Adipose tissue (tissue), 3 donors: ENCODE data around the gene SAP30L. TPM values are rescaled to one million over a fixed set of nuclear protein-coding genes. Genes with fewer than 3 reads are reported as not detected.
A peak's percentile ranks its signal among the peaks of the same experiment; 100 is the strongest.

Experiments used
- H3K27ac ChIP-seq: one replicate; pipeline ENCODE4 v1.5.1; 2013; ENCODE audit warnings: low read depth, low read length
- WGBS, 3 donors: extraction: QIAGEN DNeasy Blood & Tissue Kit; methylation state at CpG; one replicate each; pipeline ENCODE4 v1.1.7; 2013; 5-methylcytosine and 5-hydroxymethylcytosine counted together
- polyA plus RNA-seq, 3 donors: library from polyadenylated mRNA; stranded (reverse); fragments of 200-250 nt; gene quantifications; one replicate each; pipeline ENCODE4 v1.2.3, GENCODE V29; 2013
- donor health status: healthy with polysubstance abuse.
- donor health status: Bipolar disorder and iron deficiency.
- donor health status: healthy.

Gene SAP30L
- polyA plus RNA-seq, 3 donors = 8.9 to 17.2 (median 17.0) TPM

DNA sequence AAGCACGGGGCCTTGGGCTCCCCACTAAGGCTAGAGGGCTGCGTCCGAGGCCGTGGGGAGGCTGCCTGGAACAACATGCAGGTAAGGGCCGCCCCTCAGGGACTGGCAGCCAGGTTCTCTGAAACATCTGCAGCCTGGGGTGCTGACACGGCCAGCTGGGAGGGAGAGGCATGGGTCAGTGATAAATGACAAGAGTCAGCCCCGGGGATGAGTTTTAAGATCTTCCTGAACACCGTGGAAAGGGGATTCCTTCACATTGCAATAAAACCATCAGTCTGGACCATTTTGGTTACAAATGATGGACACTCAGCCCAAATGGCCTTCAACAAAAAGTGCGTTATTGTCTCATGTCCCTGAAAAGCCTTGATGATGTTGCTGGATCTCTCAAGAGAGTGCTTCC, 32.9 kb upstream of the SAP30L start:
- 90 to 92% (median 90%) methylated on average over 9 of the region's 9 CpGs for WGBS, 3 donors
- no peak overlapping the region for H3K27ac ChIP-seq

DNA sequence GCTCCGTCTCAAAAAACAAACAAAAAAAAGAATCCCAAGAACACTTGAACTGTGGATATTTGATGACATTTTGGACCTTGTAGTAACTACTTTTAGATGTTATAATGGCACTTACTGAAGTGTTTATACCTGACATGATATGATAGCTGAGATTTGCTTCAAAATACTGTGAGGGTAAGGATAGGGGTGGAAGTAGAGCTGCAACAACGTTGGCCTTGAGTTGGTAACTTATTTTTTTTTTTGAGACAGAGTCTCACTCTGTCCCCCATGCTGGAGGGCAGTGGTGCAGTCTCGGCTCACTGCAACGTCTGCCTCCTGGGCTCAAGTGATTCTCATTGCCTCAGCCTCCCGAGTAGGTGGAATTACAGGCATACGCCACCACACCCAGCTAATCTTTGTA, 30.7 kb upstream of the SAP30L start:
- 83 to 85% (median 85%) methylated on average over 6 of the region's 6 CpGs for WGBS, 3 donors
- H3K27ac ChIP-seq = no peak overlapping the region

DNA sequence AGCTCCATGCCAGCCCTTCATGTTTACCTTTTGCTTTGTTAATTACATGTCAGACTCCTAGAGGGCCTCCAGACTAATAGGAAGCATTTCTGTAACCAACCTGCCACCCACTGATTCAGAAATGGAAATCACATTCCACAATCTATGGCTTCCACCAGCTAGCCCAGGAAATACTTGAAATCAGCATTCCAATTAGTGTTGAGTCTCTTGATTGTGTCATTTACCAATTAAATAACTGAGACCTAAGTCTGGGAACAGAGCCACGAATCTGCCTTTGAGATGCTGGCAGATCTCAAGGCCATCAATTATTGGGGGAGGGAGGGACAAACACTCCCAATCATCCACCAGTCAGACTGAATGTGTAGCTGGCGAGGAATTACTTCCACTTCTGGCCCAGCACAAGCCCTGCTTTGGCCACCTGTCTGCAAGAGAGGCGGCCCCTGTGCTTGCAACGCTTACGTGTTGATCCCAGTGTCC, 27.4 kb upstream of the SAP30L start:
- WGBS, 3 donors = 69 to 89% (median 88%) methylated on average over 5 of the region's 5 CpGs
- H3K27ac ChIP-seq = no peak overlapping the region

DNA sequence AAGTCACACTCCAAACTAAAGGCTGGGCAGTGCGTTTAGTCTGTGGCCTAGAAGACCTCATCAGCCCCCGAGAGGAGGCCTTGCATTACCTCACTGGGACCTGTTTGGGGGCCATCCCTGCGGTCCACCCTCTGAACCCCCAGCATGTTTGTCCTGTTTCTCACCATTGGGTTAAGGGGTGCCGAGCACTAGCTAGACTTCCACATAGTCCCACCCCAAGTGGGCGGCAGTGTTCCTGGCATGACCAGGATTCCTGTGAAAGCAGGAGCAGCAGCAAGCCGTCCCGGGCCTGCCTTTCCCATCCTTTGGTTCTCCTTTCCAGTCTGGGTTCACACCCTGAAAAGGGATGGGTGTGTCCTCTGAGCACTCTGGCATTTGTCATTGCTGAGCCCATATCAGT, 26.6 kb upstream of the SAP30L start:
- WGBS, 3 donors = 80 to 96% (median 85%) methylated on average over 7 of the region's 7 CpGs
- no peak overlapping the region for H3K27ac ChIP-seq

DNA sequence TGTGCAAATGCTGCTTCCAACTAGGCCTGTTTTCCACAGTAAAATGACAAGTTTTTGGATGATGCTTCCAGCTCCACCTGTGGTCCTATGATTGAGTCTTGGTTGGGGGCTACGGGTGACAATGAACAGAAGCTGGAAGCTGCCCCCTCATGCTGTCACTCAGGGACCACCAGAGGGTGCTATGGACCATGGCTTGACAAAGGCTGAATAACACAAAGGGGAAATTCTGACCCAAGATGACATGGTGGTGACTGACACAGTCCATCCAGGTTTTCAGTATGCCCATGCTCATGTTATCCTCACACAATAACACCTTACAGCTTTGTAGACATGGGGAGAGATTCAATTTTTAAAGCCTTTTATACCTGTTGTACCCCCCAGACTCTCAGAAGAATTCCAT, 23.9 kb upstream of the SAP30L start:
- no peak overlapping the region for H3K27ac ChIP-seq
- 61 to 79% (median 68%) methylated on average over 1 of the region's 1 CpG for WGBS, 3 donors

DNA sequence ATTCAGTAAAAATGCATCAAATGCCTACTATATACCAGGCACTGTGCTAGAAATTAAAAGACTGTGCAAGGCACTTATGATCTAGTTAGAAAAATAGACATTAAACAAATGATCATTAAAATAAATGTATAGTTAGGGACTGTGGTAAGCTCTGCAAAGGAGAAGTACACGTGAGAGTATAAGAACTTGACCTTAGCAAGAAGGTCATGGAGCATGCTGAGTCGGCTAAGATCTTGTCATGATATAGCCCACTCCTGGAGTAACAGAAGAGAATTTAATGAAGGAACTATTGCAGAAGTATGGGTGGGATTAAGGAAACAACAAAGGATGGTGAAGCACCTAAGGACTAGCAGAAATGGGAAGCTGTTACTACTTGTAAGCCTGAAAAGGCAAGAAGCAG, 23.5 kb upstream of the SAP30L start:
- no peak overlapping the region for H3K27ac ChIP-seq
- 79 to 86% (median 79%) methylated on average over 2 of the region's 2 CpGs for WGBS, 3 donors

DNA sequence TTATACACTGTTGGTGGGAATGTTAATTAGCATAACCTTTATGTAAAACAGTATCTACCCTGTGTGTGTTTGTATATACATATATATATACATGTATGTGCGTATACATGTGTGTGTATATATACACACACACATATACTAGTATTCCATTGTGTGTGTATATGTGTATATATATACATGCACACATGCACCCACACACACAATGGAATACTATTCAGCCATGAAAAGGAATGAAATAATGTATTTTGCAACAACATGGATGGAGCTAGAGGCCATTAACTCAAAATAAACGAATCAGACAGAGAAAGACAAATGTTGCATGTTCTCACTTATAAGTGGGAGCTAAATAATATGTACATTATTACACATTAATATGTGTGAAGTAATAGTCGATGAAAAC, 17.6 kb upstream of the SAP30L start:
- no peak overlapping the region for H3K27ac ChIP-seq

DNA sequence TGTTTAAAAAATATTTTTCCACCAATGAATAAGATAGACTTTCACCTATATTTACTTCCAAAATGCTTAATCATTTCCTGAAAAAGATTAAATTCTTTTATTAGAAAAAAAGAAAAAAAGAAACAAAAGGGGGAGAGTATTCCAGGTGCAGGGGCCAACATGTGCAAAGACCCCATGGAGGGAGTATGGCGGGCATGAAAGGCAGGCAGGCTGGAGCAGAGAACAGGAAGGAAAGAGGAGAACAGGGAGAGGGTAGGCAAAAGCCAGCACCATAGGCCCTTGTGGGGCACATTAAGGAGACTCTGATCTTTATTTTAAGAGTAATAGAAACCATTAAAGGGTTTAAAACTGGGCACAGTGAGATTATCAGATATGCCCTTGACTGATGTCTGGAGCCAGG, 16.5 kb upstream of the SAP30L start:
- H3K27ac ChIP-seq = no peak overlapping the region
- WGBS, 3 donors = 91 to 100% (median 94%) methylated on average over 1 of the region's 1 CpG

More for the DNA sequence above, 17.6 kb upstream of the SAP30L start:
- WGBS, 3 donors = 93 to 96% (median 96%) methylated on average over 3 of the region's 3 CpGs

DNA sequence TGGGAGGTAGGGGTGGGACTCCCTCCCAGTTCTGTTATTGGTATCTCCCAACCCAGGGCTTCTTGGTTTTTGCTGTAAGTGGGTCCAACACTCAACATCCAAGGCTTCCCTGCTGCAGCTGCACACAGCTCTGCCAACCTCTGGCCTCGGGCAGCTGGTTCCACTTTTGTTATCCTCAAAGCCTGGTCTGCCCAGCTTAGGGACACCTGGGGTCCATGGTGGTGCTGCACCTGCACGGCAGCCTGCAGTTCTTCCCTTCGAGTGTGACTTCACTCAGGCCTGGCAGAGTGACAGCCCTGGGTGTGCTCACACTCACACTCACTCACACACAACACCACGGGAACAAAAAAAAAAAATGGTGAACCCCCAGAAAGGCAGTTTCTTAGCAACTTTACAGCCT, 15.3 kb upstream of the SAP30L start:
- H3K27ac ChIP-seq = no peak overlapping the region
- 78 to 82% (median 82%) methylated on average over 4 of the region's 4 CpGs for WGBS, 3 donors

DNA sequence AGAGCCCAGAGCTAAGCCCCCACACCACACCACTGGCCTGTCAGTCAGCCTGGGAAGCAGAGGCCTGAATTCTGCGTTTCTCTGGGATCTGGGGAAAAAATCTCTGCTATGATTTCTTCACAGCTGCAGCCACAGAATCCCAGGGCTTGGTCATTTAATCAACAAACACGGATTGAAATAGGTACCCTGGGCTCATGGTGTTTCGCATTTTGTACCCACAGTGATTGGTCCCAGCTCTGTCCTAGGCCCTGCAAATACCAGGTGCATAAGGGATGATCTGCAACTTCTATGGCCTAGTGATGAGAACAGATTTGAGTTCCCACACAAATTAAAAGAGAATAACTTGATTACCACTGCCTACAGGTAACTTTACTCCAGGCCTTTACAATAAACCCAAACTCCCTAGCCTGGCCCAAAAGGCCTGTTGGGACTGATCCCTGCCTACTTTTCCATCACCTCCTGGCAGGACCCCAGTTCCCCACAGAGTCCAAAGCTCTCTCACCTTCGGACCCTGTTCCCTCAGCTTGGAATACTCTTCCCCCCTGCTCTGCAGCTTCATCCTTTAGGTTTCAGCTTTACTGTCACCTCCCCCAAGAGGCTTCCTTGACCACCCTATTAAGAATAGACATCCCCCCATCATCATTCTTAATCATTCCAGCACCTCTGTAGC, 14.7 kb upstream of the SAP30L start:
- 83 to 93% (median 90%) methylated on average over 4 of the region's 4 CpGs for WGBS, 3 donors
- H3K27ac ChIP-seq = no peak overlapping the region

DNA sequence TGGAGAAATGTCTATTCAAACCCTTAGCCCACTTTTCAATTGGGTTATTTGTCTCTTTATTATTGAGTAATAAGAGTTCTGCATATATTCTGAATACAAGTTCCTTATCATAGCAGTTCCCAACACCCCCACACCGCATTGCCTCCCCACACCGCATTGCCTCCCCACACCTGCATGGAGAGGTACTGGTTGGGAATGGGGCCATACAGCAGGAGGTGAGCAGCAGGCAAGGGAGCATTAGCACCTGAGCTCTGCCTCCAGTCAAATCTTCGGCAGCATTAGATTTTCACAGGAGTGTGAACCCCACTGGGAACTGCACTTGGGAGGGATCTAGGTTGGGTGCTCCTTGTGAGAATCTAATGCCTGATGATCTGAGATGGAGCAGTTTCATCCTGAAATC, 10.6 kb upstream of the SAP30L start:
- 97 to 98% (median 98%) methylated on average over 3 of the region's 3 CpGs for WGBS, 3 donors
- no peak overlapping the region for H3K27ac ChIP-seq

DNA sequence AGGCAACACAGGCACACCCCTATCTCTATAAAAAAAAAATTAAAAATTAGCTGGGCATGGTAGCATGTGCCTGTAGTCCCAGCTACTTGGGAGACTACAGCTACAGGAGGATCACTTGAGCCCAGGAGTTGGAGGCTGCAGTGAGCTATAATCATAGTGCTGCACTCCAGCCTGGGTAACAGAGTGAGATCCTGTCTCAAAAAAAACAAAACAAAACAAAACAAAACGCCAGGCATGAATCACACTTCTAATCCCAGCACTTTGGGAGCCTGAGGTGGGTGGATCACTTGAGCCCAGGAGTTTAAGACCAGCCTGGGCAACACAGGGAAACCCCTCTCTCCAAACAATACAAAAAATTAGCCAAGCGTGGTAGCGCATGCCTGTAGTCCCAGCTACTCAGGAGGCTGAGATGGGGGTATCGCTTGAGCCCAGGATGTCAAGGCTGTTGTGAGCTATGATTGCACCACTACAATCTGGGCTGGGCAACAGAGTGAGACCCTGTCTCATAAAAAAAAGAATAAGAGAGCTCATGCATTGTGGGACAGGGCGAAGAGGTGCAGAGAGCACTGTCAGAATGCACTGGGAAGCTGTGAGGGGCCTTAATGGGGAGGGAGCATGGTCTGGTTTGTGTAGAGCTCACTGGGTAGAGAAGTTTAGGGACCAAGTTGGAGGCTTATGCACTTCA, 8.4 kb upstream of the SAP30L start:
- WGBS, 3 donors = 93 to 95% (median 94%) methylated on average over 5 of the region's 5 CpGs
- no peak overlapping the region for H3K27ac ChIP-seq

DNA sequence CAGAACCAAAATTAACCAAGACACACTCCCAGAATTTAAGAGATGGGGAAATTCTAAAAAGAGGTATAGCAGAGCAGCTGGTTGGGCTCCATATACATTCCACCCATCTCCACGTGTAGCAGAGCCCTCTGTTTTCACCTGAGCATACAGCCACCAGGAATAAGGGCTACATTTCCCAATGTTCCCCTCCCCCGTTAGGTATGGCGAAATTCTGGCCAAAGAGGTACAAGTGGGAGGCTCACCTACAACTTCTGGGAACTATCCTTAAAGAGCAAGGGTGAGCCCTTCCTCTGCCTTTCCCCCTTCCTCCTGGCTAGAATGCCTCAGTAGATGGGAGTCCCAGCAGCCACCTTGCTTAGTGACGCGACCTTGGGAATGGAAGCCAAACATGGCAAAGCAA, 5.3 kb upstream of the SAP30L start:
- 88 to 94% (median 93%) methylated on average over 5 of the region's 5 CpGs for WGBS, 3 donors
- no peak overlapping the region for H3K27ac ChIP-seq

DNA sequence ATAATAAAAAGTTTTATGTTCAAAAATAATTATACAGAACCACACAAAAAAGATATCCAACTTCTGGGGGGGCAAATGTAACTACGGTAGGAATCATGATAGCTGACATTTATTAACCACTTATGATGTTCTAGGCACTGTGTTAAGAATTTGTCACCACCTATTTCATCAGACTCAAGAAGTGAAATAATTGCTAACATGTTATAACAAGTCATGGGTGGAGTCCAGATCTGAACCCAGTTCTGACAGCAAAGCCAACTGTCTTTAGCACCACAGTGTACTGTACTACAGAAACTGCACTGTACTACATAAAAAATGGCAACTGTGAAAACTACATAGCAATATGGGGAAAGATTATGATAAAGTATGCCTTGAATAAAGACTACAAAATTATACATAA, 3.0 kb upstream of the SAP30L start:
- 94 to 95% (median 94%) methylated on average over 1 of the region's 1 CpG for WGBS, 3 donors
- no peak overlapping the region for H3K27ac ChIP-seq

DNA sequence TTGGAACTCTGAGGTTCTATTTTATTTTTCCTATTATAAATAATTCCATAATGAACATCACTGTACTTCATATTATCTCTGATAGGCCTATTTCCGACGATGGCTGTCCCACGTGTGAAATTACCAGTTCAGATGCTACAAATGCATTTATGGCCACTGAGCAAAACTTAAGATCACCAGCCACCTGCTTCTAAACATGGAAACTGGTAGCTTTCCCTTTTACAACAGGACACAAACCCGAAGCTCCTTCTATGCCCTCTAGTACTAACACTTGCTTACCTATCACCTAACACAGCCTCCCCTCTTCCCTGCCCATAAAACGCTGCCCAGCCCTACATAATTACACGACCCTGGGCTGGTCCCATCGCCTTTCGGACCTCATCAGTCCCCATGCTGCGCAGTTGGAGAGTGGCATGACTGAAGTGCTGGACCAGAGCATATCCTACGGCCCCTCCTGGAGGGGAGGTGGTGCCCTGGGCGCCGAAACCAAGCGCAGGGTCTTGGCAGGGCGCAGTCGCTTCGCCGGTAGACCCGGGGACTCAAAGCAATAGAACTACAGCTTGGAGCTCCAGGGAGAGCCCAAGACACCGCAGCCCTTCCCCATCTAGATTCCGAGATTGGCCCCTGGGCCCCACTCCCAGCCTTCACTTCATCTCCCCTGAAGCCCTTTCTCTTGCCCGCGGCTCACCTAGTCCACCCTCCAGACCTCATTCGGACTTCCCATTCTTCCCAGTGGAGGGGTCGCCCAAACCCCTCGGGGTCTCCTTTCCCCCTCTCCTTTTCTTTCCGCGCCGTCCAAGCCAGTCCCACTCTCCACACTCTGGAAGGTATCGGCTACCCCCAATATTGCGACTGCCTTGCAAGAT, 1.0 kb upstream of the SAP30L start:
- WGBS, 3 donors = 4 to 5% (median 5%) methylated on average over 30 of the region's 30 CpGs
- H3K27ac ChIP-seq = peak overlapping the region; percentile 0

DNA sequence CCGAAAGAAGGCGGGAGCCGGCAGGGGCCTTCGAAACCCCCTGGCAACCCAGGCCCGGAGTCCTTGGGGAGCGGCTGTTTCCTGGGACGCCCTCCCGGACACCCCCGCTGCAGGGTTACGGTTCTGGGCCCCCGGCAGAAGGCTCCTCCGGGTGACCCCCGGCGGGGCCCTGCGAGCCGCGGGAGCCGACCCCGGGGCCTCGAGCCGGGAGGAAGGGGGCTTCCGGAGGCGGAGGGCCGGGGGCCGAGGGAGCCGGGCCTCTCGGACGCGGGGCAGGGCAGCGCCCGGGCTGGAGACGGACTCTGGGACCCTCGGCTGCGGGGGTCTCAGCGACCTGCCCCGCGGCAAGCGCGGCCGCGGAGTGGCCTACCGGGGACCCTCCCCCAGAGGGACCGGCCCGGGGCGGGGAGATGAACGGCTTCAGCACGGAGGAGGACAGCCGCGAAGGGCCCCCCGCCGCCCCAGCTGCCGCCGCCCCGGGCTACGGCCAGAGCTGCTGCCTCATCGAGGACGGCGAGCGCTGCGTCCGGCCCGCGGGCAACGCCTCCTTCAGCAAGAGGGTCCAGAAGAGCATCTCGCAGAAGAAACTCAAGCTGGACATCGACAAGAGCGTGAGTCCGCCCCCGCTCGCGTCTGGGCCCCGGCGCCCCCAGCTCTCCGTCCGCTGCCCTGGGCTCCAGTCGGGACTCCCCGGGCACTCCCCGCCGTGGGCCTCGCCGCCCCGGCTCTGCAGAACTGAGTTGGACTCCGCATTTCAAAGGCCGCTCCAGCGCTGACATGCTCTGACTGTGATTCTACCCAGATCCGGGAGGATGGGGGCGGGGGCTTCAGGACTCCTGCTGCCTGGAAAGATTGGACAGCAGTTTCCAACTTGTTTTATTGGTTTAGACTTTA, 645 bp downstream of the SAP30L start:
- WGBS, 3 donors = 0% methylated on average over 69 to 87 of the region's 87 CpGs
- no peak overlapping the region for H3K27ac ChIP-seq

DNA sequence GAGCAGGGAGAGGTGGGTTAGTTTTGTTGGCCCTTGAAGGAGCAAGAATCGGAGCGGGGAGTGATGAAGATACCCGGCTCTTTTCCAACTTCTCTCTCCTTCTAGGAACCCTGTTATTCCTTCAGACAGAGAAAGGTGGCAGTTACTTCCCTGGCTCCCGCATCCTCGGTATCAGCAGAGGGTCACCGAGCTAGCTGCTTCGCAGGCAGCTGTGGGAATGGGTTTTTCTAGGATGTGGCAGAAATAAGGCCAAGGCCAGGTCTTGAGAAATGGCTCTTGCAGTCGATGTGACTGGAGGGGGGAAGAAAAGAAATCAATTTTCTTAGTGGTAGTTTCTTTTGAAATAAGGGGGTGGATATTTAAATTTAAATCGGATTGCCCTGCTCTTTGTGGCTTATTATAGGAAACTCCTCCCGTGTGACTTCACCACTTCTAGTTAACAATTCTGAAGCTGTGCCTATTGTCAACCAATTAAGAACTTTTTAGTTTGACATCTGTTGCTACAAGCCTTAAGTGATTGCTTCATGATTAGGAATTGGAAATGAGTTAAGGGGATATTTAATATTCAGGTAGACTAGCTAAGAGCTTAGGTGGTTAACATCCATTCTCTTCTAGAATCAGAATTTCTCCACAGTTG, 1.4 kb downstream of the SAP30L start:
- H3K27ac ChIP-seq = no peak overlapping the region
- 6 to 8% (median 7%) methylated on average over 10 of the region's 10 CpGs for WGBS, 3 donors

DNA sequence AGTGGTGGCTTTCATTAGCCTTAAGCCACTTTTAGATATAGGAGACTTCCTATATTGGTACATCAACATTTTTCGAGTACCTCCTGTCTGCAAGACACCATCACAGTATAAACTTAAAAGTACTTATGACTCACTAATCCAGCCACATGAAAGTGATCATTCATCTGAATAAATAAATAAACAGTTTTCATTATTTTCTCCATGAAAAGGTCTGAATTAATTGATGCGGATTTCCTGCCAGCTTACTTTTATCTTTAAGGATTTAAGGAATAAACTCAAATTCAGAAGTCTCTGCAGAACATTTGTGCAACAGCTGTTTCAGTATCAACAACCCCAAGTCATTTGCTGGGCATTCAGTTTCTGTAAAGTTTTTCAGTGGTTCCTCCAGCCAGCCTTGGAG, 4.0 kb downstream of the SAP30L start:
- 87 to 92% (median 92%) methylated on average over 2 of the region's 2 CpGs for WGBS, 3 donors
- no peak overlapping the region for H3K27ac ChIP-seq
